ENCODE results near the gene DGKB. TPM values are rescaled to one million over a fixed set of nuclear protein-coding genes. Genes with fewer than 3 reads are reported as not detected.

The DGKB gene
- total and polyA plus RNA-seq, 2 experiments from 2014 or later, result 0.28 to 1.7 TPM

DNA sequence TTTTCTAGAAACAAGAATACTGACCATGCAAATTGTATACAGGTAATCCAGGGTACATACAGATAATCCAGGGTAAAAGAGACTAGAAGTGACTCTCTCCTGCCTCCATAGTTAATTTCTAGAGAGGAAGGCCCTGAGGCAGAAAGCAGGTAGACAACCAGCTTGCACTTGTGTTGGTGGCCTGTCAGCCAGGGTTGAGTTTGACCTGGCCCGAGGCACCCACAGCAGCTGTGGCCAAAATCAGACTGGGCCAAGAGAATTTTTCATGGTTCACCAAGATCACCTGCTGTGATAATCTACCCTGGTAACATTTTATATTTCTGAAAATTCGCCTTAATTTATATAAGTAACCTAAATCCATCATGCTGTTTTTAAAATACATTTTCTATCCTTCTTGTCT is 526.6 kb downstream of the DGKB start:
- no peak overlapping the region for H3K4me2 ChIP-seq
- no peak overlapping the region for H3K4me3 ChIP-seq
- no peaks in the 10 kb centered on the region for H3K79me2 ChIP-seq
- no peak overlapping the region for H2AFZ ChIP-seq
- no peak for DNase-seq (ENCODE audit: low spot score)
- TF ChIP-seq EZH2phosphoT487 (IDR thresholded peaks at IDR 0.05; ENCODE audit: low read depth, severe bottlenecking, unreplicated experiment), result no peak
- no peak for TF ChIP-seq EZH2 (IDR thresholded peaks at IDR 0.05; ENCODE audit: borderline replicate concordance)
- TF ChIP-seq, protein P1, sequence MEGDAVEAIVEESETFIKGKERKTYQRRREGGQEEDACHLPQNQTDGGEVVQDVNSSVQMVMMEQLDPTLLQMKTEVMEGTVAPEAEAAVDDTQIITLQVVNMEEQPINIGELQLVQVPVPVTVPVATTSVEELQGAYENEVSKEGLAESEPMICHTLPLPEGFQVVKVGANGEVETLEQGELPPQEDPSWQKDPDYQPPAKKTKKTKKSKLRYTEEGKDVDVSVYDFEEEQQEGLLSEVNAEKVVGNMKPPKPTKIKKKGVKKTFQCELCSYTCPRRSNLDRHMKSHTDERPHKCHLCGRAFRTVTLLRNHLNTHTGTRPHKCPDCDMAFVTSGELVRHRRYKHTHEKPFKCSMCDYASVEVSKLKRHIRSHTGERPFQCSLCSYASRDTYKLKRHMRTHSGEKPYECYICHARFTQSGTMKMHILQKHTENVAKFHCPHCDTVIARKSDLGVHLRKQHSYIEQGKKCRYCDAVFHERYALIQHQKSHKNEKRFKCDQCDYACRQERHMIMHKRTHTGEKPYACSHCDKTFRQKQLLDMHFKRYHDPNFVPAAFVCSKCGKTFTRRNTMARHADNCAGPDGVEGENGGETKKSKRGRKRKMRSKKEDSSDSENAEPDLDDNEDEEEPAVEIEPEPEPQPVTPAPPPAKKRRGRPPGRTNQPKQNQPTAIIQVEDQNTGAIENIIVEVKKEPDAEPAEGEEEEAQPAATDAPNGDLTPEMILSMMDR (IDR thresholded peaks at IDR 0.05; ENCODE audit: poor library complexity), result no peak
- no peaks in the 10 kb centered on the region for H3K4me1 ChIP-seq (ENCODE audit: insufficient read depth)
- H3K27ac ChIP-seq, result no peak overlapping the region
- WGBS (ENCODE audit: low lambda C conversion rate, missing lambda C conversion rate), result 66% methylated on average over 2 of the region's 2 CpGs
- no peaks in the 10 kb centered on the region for H3K27me3 ChIP-seq
- H3K9me3 ChIP-seq (ENCODE audit: low read depth), result no peaks in the 10 kb centered on the region
- H3K9me2 ChIP-seq (replicated peaks; ENCODE audit: insufficient read depth), result no peaks in the 10 kb centered on the region
- no peaks in the 10 kb centered on the region for H4K20me1 ChIP-seq (ENCODE audit: insufficient read depth, poor library complexity, severe bottlenecking)
- H3K36me3 ChIP-seq (replicated peaks; ENCODE audit: insufficient read depth, low read depth), result no peaks in the 10 kb centered on the region

DNA sequence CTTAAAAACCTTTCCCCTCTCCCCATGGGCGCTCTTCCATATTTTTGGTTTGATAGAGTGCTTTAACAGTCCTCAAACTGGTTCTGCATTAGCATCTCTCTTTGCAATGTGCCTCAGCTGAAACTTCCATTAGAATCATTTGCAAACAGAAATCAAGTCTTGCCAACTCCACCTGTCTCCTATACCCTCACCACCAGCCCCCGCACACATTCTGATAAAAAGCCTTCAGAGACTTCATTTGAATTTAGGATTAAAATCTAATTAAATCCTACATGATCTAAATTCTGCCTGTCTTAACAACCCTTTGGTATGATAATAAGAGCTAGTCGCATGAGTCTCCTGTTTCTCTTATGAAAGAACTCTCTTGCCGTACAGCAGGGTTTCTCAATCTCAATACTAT is 528.2 kb downstream of the DGKB start:
- Histone ChIP-seq H3K27ac (no peak overlapping the region), H3K9me3 (ENCODE audit: low read depth) (no peaks in the 10 kb centered on the region), H3K27me3 (no peaks in the 10 kb centered on the region), H2AFZ (no peak overlapping the region), H4K20me1 (ENCODE audit: insufficient read depth, poor library complexity, severe bottlenecking) (no peaks in the 10 kb centered on the region), H3K36me3 (replicated peaks; ENCODE audit: insufficient read depth, low read depth) (no peaks in the 10 kb centered on the region), H3K4me2 (no peak overlapping the region), H3K4me3 (no peak overlapping the region), H3K79me2 (no peaks in the 10 kb centered on the region), H3K9me2 (replicated peaks; ENCODE audit: insufficient read depth) (no peaks in the 10 kb centered on the region), H3K4me1 (ENCODE audit: insufficient read depth) (no peaks in the 10 kb centered on the region)
- 98% methylated on average over 4 of the region's 4 CpGs for WGBS (ENCODE audit: low lambda C conversion rate, missing lambda C conversion rate)
- no peak for DNase-seq (ENCODE audit: low spot score)
- TF ChIP-seq EZH2 (IDR thresholded peaks at IDR 0.05; ENCODE audit: borderline replicate concordance) (no peak), EZH2phosphoT487 (IDR thresholded peaks at IDR 0.05; ENCODE audit: low read depth, severe bottlenecking, unreplicated experiment) (no peak)
- TF ChIP-seq, protein P1 (IDR thresholded peaks at IDR 0.05; ENCODE audit: poor library complexity), result no peak

DNA sequence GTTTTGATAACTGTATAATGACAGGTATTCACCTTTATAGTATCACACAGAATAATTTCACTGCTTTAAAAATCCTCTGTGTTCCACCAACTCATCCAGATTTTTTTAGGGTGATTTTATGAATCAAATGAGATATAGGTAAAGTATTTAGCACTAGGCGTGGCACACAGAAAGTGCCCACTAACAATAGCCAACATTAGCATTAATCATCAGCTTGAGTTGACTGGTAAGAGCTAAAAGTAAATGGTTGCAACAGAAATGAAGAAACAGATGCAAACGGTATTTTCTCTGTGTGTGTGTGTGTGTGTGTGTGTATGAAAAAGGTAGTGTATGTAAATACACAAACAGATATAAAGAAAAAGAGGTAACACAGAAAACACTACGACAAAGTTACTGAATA is 534.3 kb downstream of the DGKB start:
- Histone ChIP-seq H3K27ac (no peak overlapping the region), H3K9me2 (replicated peaks; ENCODE audit: insufficient read depth) (no peaks in the 10 kb centered on the region), H3K9me3 (ENCODE audit: low read depth) (no peaks in the 10 kb centered on the region), H2AFZ (no peak overlapping the region), H4K20me1 (ENCODE audit: insufficient read depth, poor library complexity, severe bottlenecking) (no peaks in the 10 kb centered on the region), H3K4me3 (no peak overlapping the region), H3K4me1 (ENCODE audit: insufficient read depth) (no peaks in the 10 kb centered on the region), H3K79me2 (no peaks in the 10 kb centered on the region), H3K27me3 (no peaks in the 10 kb centered on the region), H3K4me2 (no peak overlapping the region), H3K36me3 (replicated peaks; ENCODE audit: insufficient read depth, low read depth) (no peaks in the 10 kb centered on the region)
- DNase-seq (ENCODE audit: low spot score), result no peak
- WGBS (ENCODE audit: low lambda C conversion rate, missing lambda C conversion rate), result 97% methylated on average over 3 of the region's 3 CpGs
- TF ChIP-seq, protein P1 (IDR thresholded peaks at IDR 0.05; ENCODE audit: poor library complexity), result no peak
- no peak for TF ChIP-seq EZH2phosphoT487 (IDR thresholded peaks at IDR 0.05; ENCODE audit: low read depth, severe bottlenecking, unreplicated experiment)
- no peak for TF ChIP-seq EZH2 (IDR thresholded peaks at IDR 0.05; ENCODE audit: borderline replicate concordance)

DNA sequence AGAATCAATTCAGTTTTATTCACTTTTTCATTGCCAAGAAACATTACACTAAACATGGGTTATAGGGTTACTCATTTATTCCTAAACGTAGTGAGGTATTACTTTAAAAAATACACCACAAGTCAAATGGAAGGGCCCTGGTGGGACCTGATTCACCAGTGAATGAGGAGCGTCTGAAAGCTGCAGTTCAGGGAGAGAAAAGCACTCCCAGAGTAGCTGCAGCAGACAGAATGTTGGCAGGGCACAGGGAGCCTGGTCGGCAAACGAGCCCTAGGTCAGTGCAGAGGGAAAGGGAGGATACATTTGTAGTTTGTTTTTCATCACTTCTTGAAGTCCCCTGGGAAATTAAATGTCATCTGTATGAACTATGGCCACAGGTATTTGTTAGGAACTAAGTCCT is 551.4 kb downstream of the DGKB start:
- no peaks in the 10 kb centered on the region for H4K20me1 ChIP-seq (ENCODE audit: insufficient read depth, poor library complexity, severe bottlenecking)
- H3K36me3 ChIP-seq (replicated peaks; ENCODE audit: insufficient read depth, low read depth), result no peaks in the 10 kb centered on the region
- TF ChIP-seq EZH2phosphoT487 (IDR thresholded peaks at IDR 0.05; ENCODE audit: low read depth, severe bottlenecking, unreplicated experiment) (no peak), EZH2 (IDR thresholded peaks at IDR 0.05; ENCODE audit: borderline replicate concordance) (no peak)
- H3K79me2 ChIP-seq, result no peaks in the 10 kb centered on the region
- no peaks in the 10 kb centered on the region for H3K27me3 ChIP-seq
- no peak overlapping the region for H2AFZ ChIP-seq
- DNase-seq (ENCODE audit: low spot score), result no peak
- H3K9me2 ChIP-seq (replicated peaks; ENCODE audit: insufficient read depth), result no peaks in the 10 kb centered on the region
- H3K4me2 ChIP-seq, result no peak overlapping the region
- WGBS (ENCODE audit: low lambda C conversion rate, missing lambda C conversion rate), result 52% methylated on average over 4 of the region's 4 CpGs
- no peak overlapping the region for H3K27ac ChIP-seq
- no peak overlapping the region for H3K4me3 ChIP-seq
- no peaks in the 10 kb centered on the region for H3K9me3 ChIP-seq (ENCODE audit: low read depth)
- H3K4me1 ChIP-seq (ENCODE audit: insufficient read depth), result no peaks in the 10 kb centered on the region
